ENCODE data around the gene PIK3R3. TPM values are rescaled to one million over a fixed set of nuclear protein-coding genes. Genes with fewer than 3 reads are reported as not detected.

PIK3R3 gene
- total and polyA plus RNA-seq, 2 donors (not counting 3 experiments of a cell fraction or from before 2014, with no cell fraction given) = 7.5 to 14.3 TPM

GRCh38 chr1:46097149-46097472 lies 35.3 kb downstream of the PIK3R3 start:
- dilution Hi-C loops (cut with MboI; ENCODE audit: extremely low pct_ligation_motif_present, low sequenced_read_pairs) = no loop called here

More at GRCh38 chr1:46097149-46097472, 35.3 kb downstream of the PIK3R3 start:
- no peaks in the 10 kb centered on the region for H3K9me1 ChIP-seq (replicated peaks; ENCODE audit: control insufficient read depth, extremely low read depth, insufficient read depth, low read length)
- no peak overlapping the region for H3K4me2 ChIP-seq (ENCODE audit: insufficient read depth, low read length)
- ChIA-PET POLR2A (no interaction called here), CTCF (no interaction called here)
- H3K4me3 ChIP-seq (replicated peaks in 1 of 3; ENCODE audit: insufficient read depth in 1 of 3, low read depth in 1 of 3, low read length in 3 of 3) = no peak overlapping the region
- no TSS peak for BruUV-seq (replicated peaks)
- intact Hi-C loops (cut with micrococcal nuclease) = no loop called here
- TF ChIP-seq POLR2A (IDR thresholded peaks at IDR 0.05; ENCODE audit: low read depth, low read length) = no peak
- no peak for TF ChIP-seq EZH2 (IDR thresholded peaks at IDR 0.05; ENCODE audit: borderline replicate concordance, low read depth, low read length, severe bottlenecking)
- no peak for TF ChIP-seq JUN (IDR thresholded peaks at IDR 0.05; ENCODE audit: borderline replicate concordance, insufficient read depth, insufficient read length, low read depth)
- TF ChIP-seq FOS (IDR thresholded peaks at IDR 0.05; ENCODE audit: borderline replicate concordance, insufficient read depth, low read length) = no peak
- TF ChIP-seq CTCF (IDR thresholded peaks at IDR 0.05; ENCODE audit: extremely low read depth in 1 of 2, insufficient read depth in 1 of 2, low read depth in 1 of 2, low read length in 2 of 2) = no peak
- TF ChIP-seq MYC (IDR thresholded peaks at IDR 0.05; ENCODE audit: low read depth, low read length) = no peak
- no peak for TF ChIP-seq MAX (IDR thresholded peaks at IDR 0.05; ENCODE audit: insufficient read depth, insufficient read length)
- no peak for TF ChIP-seq POLR2AphosphoS5 (IDR thresholded peaks at IDR 0.05; ENCODE audit: insufficient read depth, low read depth, low read length)
- no peak for TF ChIP-seq GATA2 (IDR thresholded peaks at IDR 0.05; ENCODE audit: insufficient read depth, insufficient read length, low read depth, low read length)
- H3K36me3 ChIP-seq (ENCODE audit: control insufficient read depth in 2 of 2, extremely low read depth in 1 of 2, insufficient read depth in 2 of 2, low read length in 2 of 2) = no peaks in the 10 kb centered on the region
- H3K9me3 ChIP-seq (replicated peaks; ENCODE audit: control insufficient read depth, insufficient read depth, low read length) = no peaks in the 10 kb centered on the region
- no peak overlapping the region for H3K9ac ChIP-seq (replicated peaks; ENCODE audit: extremely low read depth, insufficient read depth, low read length)
- no peak overlapping the region for H3K27ac ChIP-seq (ENCODE audit: insufficient read depth, low read depth, low read length)
- DNase-seq (ENCODE audit: low read depth, low spot score) (no peak), FAIRE-seq (no peak)
- H2AFZ ChIP-seq (ENCODE audit: low read depth, low read length) = no peak overlapping the region
- no peaks in the 10 kb centered on the region for H3K27me3 ChIP-seq (ENCODE audit: control insufficient read depth in 2 of 2, insufficient read depth in 2 of 2, low read length in 2 of 2)
- H4K20me1 ChIP-seq (replicated peaks; ENCODE audit: control insufficient read depth, extremely low read depth, insufficient read depth, low read length) = peaks cover 2% of the 10 kb centered on the region
- no peaks in the 10 kb centered on the region for H3K79me2 ChIP-seq (ENCODE audit: control insufficient read depth, insufficient read depth, low read length)
- H3K4me1 ChIP-seq (ENCODE audit: control insufficient read depth, extremely low read depth, insufficient read depth, low read length) = no peaks in the 10 kb centered on the region
